IMR-90 (cell line): ENCODE measurements around the gene EMP1. TPM values are rescaled to one million over a fixed set of nuclear protein-coding genes. Genes with fewer than 3 reads are reported as not detected.

ENCODE experiments used
- CTCF ChIP-seq: conservative IDR thresholded peaks from 2 replicates; pipeline ENCODE4 v1.5.1; 2012; ENCODE audit warnings: mild to moderate bottlenecking, low read depth, low read length, improper control_type of control experiment
- NFE2L2 ChIP-seq: fragments of 150-350 bp; IDR thresholded peaks from 2 replicates; pipeline ENCODE4 v1.6.1; 2016; ENCODE audit warnings: low read depth, mild to moderate bottlenecking, low read length
- RAD21 ChIP-seq: IDR thresholded peaks from 2 replicates; pipeline ENCODE4 v1.6.1; 2012; ENCODE audit warnings: low read length, improper control_type of control experiment
- USF2 ChIP-seq: fragments of 150-350 bp; IDR thresholded peaks from 2 replicates; pipeline ENCODE4 v1.6.1; 2017; ENCODE audit warnings: mild to moderate bottlenecking, antibody characterized with exemption, low read length, low read depth
- polyA plus RNA-seq, 3 experiments: library from polyadenylated mRNA; depleted of rRNA; stranded (reverse); fragments of >200 nt; gene quantifications; 2 replicates each; pipeline ENCODE4 v1.2.3, GENCODE V29; 2012; ENCODE audit warnings: low replicate concordance in 1 of 3
- total RNA-seq: library from RNA; depleted of rRNA; stranded (reverse); fragments of >200 nt; gene quantifications from 2 replicates; pipeline ENCODE4 v1.2.3, GENCODE V29; 2012

Gene EMP1
- total and polyA plus RNA-seq, 2 of the 4 experiments (the other 2 are of a cell fraction): 137 to 201 TPM

GRCh38 chr12:13256692-13257045 lies 60.1 kb downstream of the EMP1 start (continued):
- TF ChIP-seq CTCF (no peak), USF2 (no peak), NFE2L2 (no peak), RAD21 (no peak)
